ENCODE results near the gene EFCAB12.

GRCh38 chr3:129415830-129416229 is 12.6 kb downstream of the EFCAB12 start:
- TF ChIP-seq CTCF (IDR thresholded peaks at IDR 0.05): no peak
- no peak for TF ChIP-seq EP300 (IDR thresholded peaks at IDR 0.05)
